Stimulated activated CD8-positive, alpha-beta memory T cell treated with anti-CD3 and anti-CD28 coated beads, Interleukin-7, amount 100 ng/mL, for 24 hours (primary cell): ENCODE results near the gene LETM1.

Source experiments
- DNase-seq: peaks from one replicate; pipeline ENCODE4 v3.0.0-alpha.2; 2020; ENCODE audit warnings: low read depth

Gene LETM1

DNA sequence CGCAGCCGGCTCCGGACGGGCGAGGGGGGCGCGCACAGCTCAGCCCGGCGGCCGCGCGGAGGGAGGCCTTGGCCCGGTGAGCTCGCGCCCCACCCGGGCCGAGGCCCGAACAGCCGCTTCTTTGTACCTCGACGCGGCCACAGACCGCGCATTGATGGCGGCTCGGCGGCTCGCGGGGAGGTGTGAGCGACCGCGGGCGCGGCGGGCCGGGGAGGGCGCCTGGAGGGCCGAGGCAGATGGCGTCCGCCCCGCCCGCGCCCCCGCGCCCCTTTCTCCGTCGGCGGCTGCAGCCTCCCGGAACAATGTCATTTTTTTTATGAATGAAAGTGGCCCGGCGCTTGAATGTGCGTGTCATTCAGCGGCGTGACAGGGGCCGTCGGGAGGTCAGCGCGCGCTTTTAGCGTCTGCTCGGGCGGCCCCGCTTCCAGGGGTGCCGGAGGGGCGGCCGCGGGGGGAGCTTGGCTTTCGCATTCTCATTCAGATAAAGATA lies 61.1 kb downstream of the LETM1 start:
- no peak for DNase-seq

DNA sequence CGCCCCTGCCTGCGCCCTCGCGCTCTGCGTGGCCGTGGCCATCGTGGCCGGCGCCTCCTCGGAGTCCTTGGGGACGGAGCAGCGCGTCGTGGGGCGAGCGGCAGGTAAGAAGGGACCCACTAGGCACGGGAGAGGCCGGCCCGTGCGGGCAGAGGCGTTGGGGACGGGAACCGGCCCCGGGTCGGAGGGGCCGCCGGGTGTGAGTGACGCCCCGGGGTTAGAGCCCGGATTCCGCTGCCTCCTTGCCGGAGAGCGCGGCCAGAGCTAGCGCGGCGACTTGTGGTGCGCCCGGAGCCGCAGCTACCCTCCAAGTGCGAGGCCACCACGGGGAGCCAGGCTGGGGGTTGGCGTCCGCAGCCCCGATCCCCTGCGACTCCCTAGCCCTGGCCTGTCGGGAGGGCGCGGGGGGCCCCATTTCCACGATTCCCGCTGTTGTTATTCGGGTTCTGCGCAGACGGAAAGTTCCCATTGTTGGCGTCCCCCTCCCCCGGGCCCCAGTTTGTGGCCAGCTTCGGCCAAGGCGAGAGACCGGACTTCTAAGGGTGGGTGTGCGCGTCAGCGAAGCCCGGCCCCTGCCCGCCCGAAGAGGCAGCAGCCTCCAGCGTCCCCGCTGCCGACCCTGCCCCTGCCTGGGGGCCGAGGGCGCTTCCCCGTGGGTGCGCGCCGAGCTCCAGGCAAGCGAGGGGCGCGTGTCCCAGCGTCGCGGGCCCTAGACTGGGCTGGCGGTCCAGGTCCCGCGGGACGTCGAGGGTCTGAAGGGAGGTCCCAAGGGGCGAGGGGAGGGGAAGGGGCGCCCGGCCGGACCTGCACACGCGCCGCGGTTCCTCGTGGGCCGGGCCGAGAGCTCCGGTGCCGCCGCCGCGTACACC lies 61.8 kb downstream of the LETM1 start:
- no peak for DNase-seq

DNA sequence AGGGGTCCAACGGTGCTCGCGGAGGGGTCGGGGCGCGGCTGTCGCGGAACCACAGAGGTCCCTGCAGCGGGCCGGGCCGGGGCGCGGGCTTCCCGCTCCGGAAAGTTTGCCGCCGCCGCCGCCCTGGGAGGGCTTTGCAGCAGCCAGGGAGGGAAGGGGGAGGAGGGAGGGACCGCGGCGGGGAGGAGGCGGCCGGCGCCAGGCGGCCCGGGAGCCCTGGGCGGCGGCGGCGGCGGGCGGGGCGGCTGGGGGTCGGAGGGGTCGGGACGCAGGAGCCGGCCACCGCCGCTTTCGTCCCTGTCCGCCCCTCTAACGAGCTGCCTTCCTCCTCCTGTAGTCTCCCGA lies 62.5 kb downstream of the LETM1 start:
- DNase-seq: no peak

DNA sequence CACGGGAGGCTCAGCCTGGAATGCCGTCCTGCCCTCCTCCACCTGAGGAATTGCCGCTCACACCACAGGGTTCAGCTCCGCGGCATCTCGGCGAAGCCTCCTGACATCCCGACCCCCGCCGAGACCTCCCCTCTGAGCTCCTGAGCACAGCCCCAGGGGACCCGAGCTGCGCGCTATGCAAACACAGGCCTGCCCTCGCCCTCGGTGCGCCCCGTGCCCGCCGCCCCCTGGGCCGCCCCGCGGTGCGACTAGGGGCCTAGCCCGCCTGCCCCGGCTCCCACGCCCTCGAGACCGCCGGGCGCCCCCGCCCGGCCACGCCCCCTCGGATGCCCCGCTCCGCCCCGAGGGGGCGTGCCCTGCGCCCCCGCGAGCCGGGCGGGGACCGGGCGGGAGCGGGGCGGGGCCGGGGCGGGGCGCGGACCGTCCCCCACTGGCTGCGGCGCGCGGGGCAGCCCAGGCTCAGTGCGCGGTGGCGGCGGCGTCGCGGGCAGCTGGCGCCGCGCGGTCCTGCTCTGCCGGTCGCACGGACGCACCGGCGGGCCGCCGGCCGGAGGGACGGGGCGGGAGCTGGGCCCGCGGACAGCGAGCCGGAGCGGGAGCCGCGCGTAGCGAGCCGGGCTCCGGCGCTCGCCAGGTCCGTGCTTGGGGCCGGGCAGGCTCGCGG lies 63.0 kb downstream of the LETM1 start, which contains the start of gene FGFR3:
Gene FGFR3, plus strand, starts transcription at position 462 of the 664 bp plus-strand sequence. CDS start 642 bp downstream, outside the sequence.
- peak; percentile 19 for DNase-seq

GRCh38 chr4:1792158-1792831 lies 63.7 kb downstream of the LETM1 start:
- no peak for DNase-seq

DNA sequence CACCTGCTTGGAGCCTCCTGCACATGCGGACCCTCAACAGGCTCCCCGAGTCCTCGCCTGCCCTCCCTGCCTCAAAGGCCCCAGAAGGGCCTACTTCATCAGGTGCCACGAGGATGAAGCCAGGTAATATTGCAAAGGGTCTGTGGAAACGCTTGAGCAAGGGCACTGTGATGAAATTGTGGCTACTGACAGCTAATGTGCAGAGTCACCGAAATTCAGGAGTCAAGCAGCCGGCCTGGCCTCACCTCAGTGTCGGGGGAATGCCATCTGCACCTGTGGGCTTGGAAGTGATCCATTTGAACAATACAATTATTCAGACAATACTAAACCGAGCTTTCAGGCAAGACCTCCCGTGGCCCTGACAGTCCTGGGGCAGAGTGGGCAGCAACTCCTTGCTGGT lies 66.0 kb downstream of the LETM1 start:
- DNase-seq: no peak

DNA sequence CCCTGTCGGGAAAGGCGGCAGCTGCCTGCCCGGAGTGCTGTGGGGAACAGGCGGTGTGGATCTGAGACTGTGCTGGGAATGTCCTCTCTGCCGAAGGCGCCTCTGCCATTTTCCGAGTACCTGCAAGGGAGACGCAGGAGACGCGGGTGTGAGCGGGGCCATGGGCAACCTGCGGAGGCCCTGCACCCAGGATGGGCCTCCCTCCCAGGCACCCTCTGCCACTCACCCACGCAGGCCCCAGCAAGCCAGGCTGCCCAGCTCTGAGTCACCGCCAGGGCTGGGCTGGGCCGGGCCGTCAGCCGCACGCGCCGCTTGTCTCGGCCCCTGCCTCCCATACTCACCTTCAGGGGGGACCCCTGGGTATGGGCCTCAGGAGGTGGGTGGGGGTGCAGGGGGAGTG lies 66.4 kb downstream of the LETM1 start:
- DNase-seq: no peak

DNA sequence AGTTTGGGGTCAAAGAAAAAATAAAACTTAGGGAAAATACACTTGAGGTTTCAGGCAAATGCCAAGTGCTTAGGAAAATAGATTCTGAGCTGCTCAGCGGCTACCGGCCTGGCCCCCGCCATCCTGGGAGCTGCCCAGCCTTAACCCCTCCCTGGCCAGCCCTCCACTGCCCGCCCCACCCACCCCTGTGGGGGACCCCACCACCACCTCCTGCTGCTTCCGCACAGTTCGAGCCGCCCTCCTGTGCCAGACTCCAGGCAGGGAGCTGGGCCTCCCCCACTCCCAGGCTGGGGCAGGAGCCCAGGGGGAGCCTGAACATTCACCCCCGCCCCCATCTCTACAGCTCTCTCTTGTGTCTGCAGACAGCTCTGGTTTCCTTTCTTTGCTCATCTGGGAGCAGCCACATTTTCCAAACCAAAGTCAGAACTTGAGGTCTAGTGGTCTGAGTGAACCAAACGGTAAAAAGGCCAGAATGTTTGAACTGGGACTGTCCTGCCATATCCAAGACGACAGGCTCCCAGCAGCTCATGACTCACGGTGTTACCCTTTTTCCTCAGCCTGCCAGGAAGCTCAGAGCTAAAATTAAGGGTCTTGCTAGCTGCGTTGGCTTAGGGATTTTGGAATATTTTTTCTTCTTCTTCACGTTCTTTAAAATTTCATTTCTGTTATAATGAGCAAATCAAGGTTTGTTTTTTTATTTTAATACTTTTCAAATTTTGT lies 67.5 kb downstream of the LETM1 start:
- DNase-seq: no peak

GRCh38 chr4:1787411-1788077 lies 68.4 kb downstream of the LETM1 start:
- DNase-seq: no peak

DNA sequence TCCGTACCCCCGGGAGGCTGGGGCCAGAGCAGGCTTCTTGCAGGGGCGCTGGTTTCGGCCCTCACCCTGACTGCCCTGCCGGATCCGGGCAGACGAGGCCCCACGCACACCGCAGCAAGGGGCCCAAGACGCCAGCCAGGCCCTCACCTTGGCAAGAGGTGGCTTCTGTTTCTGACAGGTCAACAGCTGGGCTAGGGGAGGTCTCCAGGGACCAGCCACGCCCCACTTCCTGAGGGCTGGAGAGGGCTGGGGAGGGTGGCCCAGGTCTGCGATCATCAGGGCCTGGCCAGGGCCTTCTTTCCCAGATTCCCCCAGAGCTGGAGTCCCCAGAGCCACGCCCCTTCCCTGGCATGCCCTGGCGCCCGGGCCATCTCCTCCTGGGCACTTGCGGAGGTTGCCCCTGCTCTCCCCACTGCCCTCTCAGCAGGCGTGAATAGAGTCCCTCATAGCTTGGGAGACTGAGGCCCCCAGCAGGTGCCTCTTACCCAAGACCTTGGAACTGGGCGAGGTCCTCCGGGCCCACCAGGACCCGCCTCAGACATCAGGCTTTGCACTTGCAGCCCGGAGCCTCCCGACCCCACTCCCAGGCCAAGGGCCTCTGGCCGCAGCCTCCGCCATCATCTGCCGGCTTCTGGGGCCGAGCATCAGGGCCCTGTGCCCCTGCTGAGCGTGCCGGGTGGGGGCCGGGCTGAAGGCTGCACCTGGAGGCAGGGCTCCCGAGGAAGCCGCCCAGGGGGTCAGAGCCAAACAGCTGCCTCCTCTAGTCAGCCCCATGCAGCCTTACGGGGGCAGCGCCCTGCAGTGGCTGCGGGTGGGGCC lies 69.2 kb downstream of the LETM1 start:
- DNase-seq: no peak

- no peak for DNase-seq
These were observed 70.4 kb downstream of the LETM1 start for GRCh38 chr4:1785592-1785991.

- no peak for DNase-seq
These were observed 71.0 kb downstream of the LETM1 start for GRCh38 chr4:1784789-1785591.

GRCh38 chr4:1784395-1784788 lies 71.6 kb downstream of the LETM1 start:
- DNase-seq: no peak

DNA sequence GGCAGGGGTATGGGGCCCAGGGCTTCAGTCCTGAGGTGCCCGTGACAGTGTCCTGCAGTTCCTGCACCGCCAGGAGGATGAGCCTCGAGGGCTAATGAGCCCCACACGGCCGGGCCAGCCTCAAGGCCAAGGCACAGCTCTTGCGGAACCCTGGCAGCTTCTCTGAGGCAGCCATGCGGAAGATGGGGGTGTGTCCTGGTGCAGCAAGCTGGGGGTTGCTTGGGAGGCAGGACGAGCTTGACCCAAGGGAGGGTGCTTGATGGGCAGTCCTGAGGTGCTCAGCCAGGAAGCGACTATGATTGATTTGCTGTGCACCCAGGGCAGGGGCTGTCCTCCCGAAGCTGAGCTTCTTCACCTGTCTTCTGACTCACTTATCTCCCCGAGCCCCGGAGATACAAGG lies 72.0 kb downstream of the LETM1 start:
- DNase-seq: no peak

DNA sequence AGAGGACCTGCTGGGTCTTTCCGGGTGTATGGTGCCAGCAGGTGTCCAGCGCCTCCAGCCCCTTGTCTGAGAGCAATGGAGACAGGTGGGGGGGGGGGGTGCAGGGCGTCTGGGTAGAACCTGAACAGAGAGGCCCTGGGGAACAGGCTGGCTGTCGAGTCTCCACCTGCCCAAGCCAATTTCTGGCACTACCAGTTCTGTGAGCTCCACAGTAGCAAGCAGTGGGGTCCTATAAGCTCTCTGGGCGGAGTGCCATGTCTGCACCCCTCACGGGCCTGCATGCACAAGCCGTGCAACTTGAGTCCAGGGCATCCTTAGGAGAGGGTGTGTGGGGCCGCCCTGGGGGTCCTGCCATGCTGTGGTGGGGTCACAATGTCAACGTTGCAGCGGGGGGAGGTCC lies 72.9 kb downstream of the LETM1 start:
- DNase-seq: no peak

GRCh38 chr4:1780435-1780834 lies 75.5 kb downstream of the LETM1 start:
- DNase-seq: no peak

GRCh38 chr4:1779588-1780382 lies 76.2 kb downstream of the LETM1 start:
- DNase-seq: no peak

DNA sequence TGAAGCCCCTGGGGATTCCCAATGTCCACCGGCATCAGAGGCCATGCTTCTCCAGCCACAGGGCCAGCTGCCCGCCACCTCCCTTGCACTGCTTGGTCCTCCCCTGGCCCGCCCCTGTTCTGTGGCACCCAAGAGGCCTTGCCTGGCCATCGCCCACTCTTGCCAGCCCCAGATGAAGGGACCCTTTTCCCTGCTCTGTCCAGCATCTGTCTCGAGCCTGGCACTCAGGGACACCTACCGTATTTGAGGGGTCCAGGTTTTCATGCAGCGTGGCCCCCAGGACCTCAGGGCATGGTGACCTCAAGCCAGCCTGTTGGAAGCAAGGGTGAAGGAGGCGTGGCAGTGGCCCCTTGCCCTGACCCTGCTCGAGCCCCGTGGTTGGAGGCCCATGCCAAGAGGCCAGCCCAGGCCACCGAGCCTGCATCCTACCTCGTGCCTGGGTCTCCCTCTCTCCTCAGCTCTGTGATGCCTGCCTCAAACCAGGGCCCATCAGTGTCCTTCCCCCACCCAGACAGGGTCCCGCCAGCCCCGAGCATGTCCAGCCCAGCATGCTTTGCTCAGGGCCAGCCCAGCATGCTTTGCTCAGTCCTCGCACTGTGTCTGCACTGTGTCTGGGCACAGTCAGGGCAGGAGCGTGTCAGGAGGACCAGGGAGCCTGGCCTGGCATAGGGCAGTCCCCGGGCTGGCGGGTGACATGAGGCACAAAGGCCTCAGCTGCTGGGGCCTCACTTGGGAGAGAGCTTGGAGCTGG lies 77.1 kb downstream of the LETM1 start:
- no peak for DNase-seq
